GM12873 (cell line): ENCODE measurements around the gene BOC.

Experiments
- CTCF ChIP-seq: IDR thresholded peaks from 2 replicates; pipeline ENCODE4 v1.5.1; 2012; ENCODE audit warnings: low read depth, mild to moderate bottlenecking, moderate library complexity, low read length, control low read depth; ENCODE audit not compliant: insufficient read depth; ENCODE audit errors: missing control alignments

Gene BOC

GRCh38 chr3:113211330-113212149 is at the start of gene BOC:
BOC (plus strand) TSS chr3:113211557; CDS start chr3:113249803, 38,246 bp downstream.
- no peak for TF ChIP-seq CTCF

GRCh38 chr3:113161661-113162060 is 49.7 kb upstream of the BOC start:
- TF ChIP-seq CTCF: no peak

GRCh38 chr3:113163152-113163551 is 48.2 kb upstream of the BOC start:
- TF ChIP-seq CTCF: no peak

GRCh38 chr3:113165841-113166240 is 45.5 kb upstream of the BOC start:
- no peak for TF ChIP-seq CTCF

GRCh38 chr3:113166357-113166718 is 45.0 kb upstream of the BOC start:
- no peak for TF ChIP-seq CTCF

GRCh38 chr3:113166719-113167492 is 44.5 kb upstream of the BOC start:
- no peak for TF ChIP-seq CTCF
